OCI-LY1 (cell line): ENCODE results near the gene DLG1.

Experiments
- H2AFZ ChIP-seq: fragments of 200-600 bp; sonication (generic), shearing (Covaris generic); 2 replicates; pipeline ENCODE4 v1.6.0; 2014; ENCODE audit warnings: antibody characterized with exemption, mild to moderate bottlenecking, low read length
- H3F3A ChIP-seq: fragments of 200-600 bp; sonication (generic), shearing (Covaris generic); 2 replicates; pipeline ENCODE4 v1.6.0; 2014; ENCODE audit warnings: mild to moderate bottlenecking, antibody characterized with exemption, low read length, moderate library complexity; ENCODE audit not compliant: insufficient read depth
- H3K27ac ChIP-seq: fragments of 200-600 bp; sonication (generic); 2 replicates; pipeline ENCODE4 v1.5.1; 2014; ENCODE audit warnings: low read length, mixed run types, mild to moderate bottlenecking, low read depth; ENCODE audit not compliant: poor library complexity, severe bottlenecking
- H3K27me3 ChIP-seq: fragments of 200-600 bp; sonication (generic); 2 replicates; pipeline ENCODE4 v1.6.0; 2014; ENCODE audit warnings: antibody characterized with exemption, mild to moderate bottlenecking, low read length, moderate library complexity; ENCODE audit not compliant: insufficient read depth
- H3K36me3 ChIP-seq: fragments of 200-600 bp; sonication (generic); 2 replicates; pipeline ENCODE4 v1.6.1; 2014; ENCODE audit warnings: mild to moderate bottlenecking, antibody characterized with exemption, low read length, moderate library complexity, mixed read lengths; ENCODE audit not compliant: insufficient read depth
- H3K4me1 ChIP-seq: fragments of 200-600 bp; sonication (generic); 2 replicates; pipeline ENCODE4 v1.5.1; 2014; ENCODE audit warnings: mild to moderate bottlenecking, low read length, moderate library complexity; ENCODE audit not compliant: insufficient read depth, severe bottlenecking
- H3K4me2 ChIP-seq: fragments of 200-600 bp; sonication (generic), shearing (Covaris generic); 2 replicates; pipeline ENCODE4 v1.6.1; 2014; ENCODE audit warnings: low read length
- H3K4me3 ChIP-seq: fragments of 200-600 bp; sonication (generic); 2 replicates; pipeline ENCODE4 v1.5.1; 2014; ENCODE audit warnings: low read length, low read depth, mild to moderate bottlenecking, mixed read lengths; ENCODE audit not compliant: poor library complexity, severe bottlenecking
- H3K79me2 ChIP-seq: fragments of 200-600 bp; shearing (Covaris generic); 2 replicates; pipeline ENCODE4 v1.6.1; 2016; ENCODE audit warnings: mixed run types, low read length, mixed read lengths; ENCODE audit not compliant: insufficient read depth
- H3K9ac ChIP-seq: fragments of 200-600 bp; sonication (generic), shearing (Covaris generic); 2 replicates; pipeline ENCODE4 v1.6.1; 2014; ENCODE audit warnings: mild to moderate bottlenecking, low read length, mixed read lengths
- H3K9me2 ChIP-seq: fragments of 200-600 bp; sonication (generic), shearing (Covaris generic); 2 replicates; pipeline ENCODE4 v1.6.1; 2014; ENCODE audit warnings: low read depth, mild to moderate bottlenecking, low read length, mixed read lengths
- H3K9me3 ChIP-seq: fragments of 200-600 bp; shearing (Covaris generic); 2 replicates; pipeline ENCODE4 v1.6.1; 2014; ENCODE audit warnings: low read length, mixed read lengths
- H4K20me1 ChIP-seq: fragments of 200-600 bp; sonication (generic), shearing (Covaris generic); 2 replicates; pipeline ENCODE4 v1.6.0; 2016; ENCODE audit warnings: mild to moderate bottlenecking, low read length; ENCODE audit not compliant: insufficient read depth
- EZH2 ChIP-seq: fragments of 200-600 bp; sonication (generic), shearing (Covaris generic); IDR thresholded peaks from 2 replicates; pipeline ENCODE4 v1.8.0; 2017; ENCODE audit warnings: borderline replicate concordance, mixed run types, mild to moderate bottlenecking, antibody characterized with exemption, low read length, moderate library complexity, mixed read lengths
- TF ChIP-seq, protein P1 (sequence below): fragments of 200-600 bp; sonication (generic), shearing (Covaris generic); IDR thresholded peaks from 2 replicates; pipeline ENCODE4 v1.5.1; 2017; ENCODE audit warnings: mild to moderate bottlenecking, antibody characterized with exemption, low read length, moderate library complexity, mixed read lengths

The DLG1 gene

DNA sequence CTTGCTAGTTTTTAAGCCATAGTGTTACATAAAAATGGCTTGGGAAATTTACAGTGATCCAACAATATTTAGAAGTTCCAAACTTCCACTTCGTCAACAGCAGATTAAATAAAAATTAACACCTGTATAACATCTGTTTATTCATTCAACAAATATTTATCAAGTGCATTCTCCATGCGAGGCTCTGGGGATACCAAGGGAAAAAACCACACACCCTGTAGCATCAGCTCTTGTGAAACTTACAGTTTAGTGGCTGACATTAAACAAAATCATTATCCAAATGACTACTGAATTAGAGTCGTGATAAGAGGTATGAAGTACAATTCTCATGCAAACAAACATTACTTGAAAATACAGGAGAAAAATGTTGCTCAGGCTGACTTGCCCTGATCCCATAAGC lies 122.9 kb downstream of the DLG1 start:
- no peak overlapping the region for H2AFZ ChIP-seq
- no peaks in the 10 kb centered on the region for H3F3A ChIP-seq
- no peaks in the 10 kb centered on the region for H3K9me3 ChIP-seq
- TF ChIP-seq, protein P1, sequence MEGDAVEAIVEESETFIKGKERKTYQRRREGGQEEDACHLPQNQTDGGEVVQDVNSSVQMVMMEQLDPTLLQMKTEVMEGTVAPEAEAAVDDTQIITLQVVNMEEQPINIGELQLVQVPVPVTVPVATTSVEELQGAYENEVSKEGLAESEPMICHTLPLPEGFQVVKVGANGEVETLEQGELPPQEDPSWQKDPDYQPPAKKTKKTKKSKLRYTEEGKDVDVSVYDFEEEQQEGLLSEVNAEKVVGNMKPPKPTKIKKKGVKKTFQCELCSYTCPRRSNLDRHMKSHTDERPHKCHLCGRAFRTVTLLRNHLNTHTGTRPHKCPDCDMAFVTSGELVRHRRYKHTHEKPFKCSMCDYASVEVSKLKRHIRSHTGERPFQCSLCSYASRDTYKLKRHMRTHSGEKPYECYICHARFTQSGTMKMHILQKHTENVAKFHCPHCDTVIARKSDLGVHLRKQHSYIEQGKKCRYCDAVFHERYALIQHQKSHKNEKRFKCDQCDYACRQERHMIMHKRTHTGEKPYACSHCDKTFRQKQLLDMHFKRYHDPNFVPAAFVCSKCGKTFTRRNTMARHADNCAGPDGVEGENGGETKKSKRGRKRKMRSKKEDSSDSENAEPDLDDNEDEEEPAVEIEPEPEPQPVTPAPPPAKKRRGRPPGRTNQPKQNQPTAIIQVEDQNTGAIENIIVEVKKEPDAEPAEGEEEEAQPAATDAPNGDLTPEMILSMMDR: no peak
- no peak for TF ChIP-seq EZH2
- peaks cover 7% of the 10 kb centered on the region; the same call in 1 of the 2 replicates for H3K79me2 ChIP-seq
- H3K4me1 ChIP-seq: peaks cover 31% of the 10 kb centered on the region
- H3K9me2 ChIP-seq: no peaks in the 10 kb centered on the region
- peaks cover 19% of the 10 kb centered on the region for H3K36me3 ChIP-seq
- H3K27ac ChIP-seq: peak overlapping the region; percentile 81
- H3K9ac ChIP-seq: peak overlapping the region; percentile 18
- H3K4me3 ChIP-seq: no peak overlapping the region
- no peaks in the 10 kb centered on the region for H4K20me1 ChIP-seq
- H3K4me2 ChIP-seq: peak overlapping the region; percentile 37
- no peaks in the 10 kb centered on the region for H3K27me3 ChIP-seq

DNA sequence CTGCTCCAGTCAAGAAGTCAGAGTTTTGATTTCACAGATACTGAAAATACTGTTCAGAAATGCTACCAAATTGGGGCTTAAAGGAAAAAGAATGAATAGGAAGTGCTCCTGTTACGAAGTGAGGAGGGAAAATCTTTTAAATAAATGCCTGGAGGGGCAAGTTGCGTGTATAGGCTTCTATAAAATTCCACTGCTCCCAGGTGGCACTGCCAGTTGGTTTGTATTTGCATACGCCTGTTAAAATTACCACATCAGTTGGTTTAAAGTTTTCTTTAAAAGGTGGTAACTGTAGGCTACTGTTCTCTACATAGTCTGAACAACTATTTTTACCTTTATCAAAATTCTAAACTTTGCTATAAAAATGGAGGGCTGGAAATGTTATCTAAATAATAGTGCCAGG lies 123.5 kb downstream of the DLG1 start:
- Histone ChIP-seq H2AFZ (no peak overlapping the region), H3K4me1 (peaks cover 31% of the 10 kb centered on the region), H3F3A (no peaks in the 10 kb centered on the region), H3K9ac (peak overlapping the region; percentile 18), H3K4me2 (peak overlapping the region; percentile 37), H3K36me3 (peaks cover 19% of the 10 kb centered on the region), H3K27me3 (no peaks in the 10 kb centered on the region), H4K20me1 (no peaks in the 10 kb centered on the region), H3K9me3 (no peaks in the 10 kb centered on the region), H3K27ac (peak overlapping the region; percentile 81), H3K79me2 (peaks cover 7% of the 10 kb centered on the region; the same call in 1 of the 2 replicates), H3K4me3 (peak overlapping the region; percentile 7), H3K9me2 (no peaks in the 10 kb centered on the region)
- TF ChIP-seq EZH2: no peak
- TF ChIP-seq, protein P1: no peak

DNA sequence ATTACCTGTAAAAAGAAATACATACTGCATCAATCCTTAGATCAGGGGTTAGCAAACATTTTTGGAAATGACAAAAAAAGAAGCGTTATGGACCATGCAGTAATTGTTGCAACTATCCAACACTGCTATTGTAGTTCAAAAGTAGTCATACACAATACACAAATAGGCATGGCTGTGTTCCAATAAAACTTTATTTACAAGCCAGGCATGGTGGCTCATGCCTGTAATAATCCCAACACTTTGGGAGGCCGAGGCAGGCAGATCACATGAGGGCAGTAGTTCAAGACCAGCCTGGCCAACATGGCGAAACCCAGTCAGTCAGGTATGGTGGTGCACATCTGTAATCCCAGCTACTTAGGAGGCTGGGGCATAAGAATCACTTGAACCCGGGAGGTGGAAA lies 124.8 kb downstream of the DLG1 start:
- Histone ChIP-seq H3K9me2 (no peaks in the 10 kb centered on the region), H2AFZ (no peak overlapping the region), H3K79me2 (peaks cover 7% of the 10 kb centered on the region; the same call in 1 of the 2 replicates), H3K27ac (peak overlapping the region; percentile 81), H4K20me1 (no peaks in the 10 kb centered on the region), H3K36me3 (peaks cover 19% of the 10 kb centered on the region), H3K4me1 (peaks cover 38% of the 10 kb centered on the region), H3K9me3 (no peaks in the 10 kb centered on the region), H3K9ac (no peak overlapping the region), H3K4me2 (no peak overlapping the region), H3K4me3 (no peak overlapping the region), H3K27me3 (no peaks in the 10 kb centered on the region), H3F3A (no peaks in the 10 kb centered on the region)
- no peak for TF ChIP-seq EZH2
- TF ChIP-seq, protein P1: no peak
